Endothelial cell of umbilical vein (primary cell): ENCODE results near the gene SGTA. TPM values are rescaled to one million over a fixed set of nuclear protein-coding genes. Genes with fewer than 3 reads are reported as not detected.

Experiments used
- BruUV-seq: library from RNA; stranded (reverse); fragments of 400-500 nt; replicated peaks from 2 replicates; lab custom pipeline; 2021; lab: Mats Ljungman, UMichigan
- CTCF ChIA-PET: fragments of 300-600, 350-600 bp; sonication (Branson Sonifier 250); formaldehyde crosslinking; loops from one replicate; lab custom pipeline; 2021; ENCODE audit warnings: antibody characterized with exemption, inconsistent platforms; lab: Charles Lee
- POLR2A ChIA-PET: fragments of 300-600, 350-600 bp; sonication (Branson Sonifier 250); formaldehyde crosslinking; loops from one replicate; lab custom pipeline; 2021; ENCODE audit warnings: antibody characterized with exemption, inconsistent platforms; lab: Charles Lee
- DNase-seq: peaks from one replicate; pipeline ENCODE4 v3.0.0-alpha.2; 2011; ENCODE audit warnings: low read depth, low spot score
- FAIRE-seq: peaks from 2 replicates; lab custom pipeline; 2011; peaks lifted over from hg19 to GRCh38; lab: Jason Lieb, UNC
- H2AFZ ChIP-seq: 2 replicates; pipeline ENCODE4 v1.6.0; 2012; ENCODE audit warnings: low read depth, low read length, control low read depth, inconsistent platforms
- H3K27ac ChIP-seq: 2 replicates; pipeline ENCODE4 v1.5.1; 2011; ENCODE audit warnings: low read depth, mild to moderate bottlenecking, control low read depth, low read length, moderate library complexity; ENCODE audit not compliant: insufficient read depth
- H3K27me3 ChIP-seq, 2 experiments: 2 replicates each; pipeline versions ENCODE4 v1.6.0 to v1.6.1; 2011; ENCODE audit warnings: low read length in 2 of 2, mixed read lengths in 1 of 2; ENCODE audit not compliant: control insufficient read depth in 2 of 2, insufficient read depth in 2 of 2
- H3K36me3 ChIP-seq, 2 experiments: 2 replicates in 1 of 2; 3 replicates in 1 of 2; pipeline ENCODE4 v1.5.1; 2011; ENCODE audit warnings: low read length in 2 of 2, mild to moderate bottlenecking in 1 of 2, moderate library complexity in 1 of 2; ENCODE audit not compliant: control insufficient read depth in 2 of 2, insufficient read depth in 2 of 2; ENCODE audit errors: extremely low read depth in 1 of 2
- H3K4me1 ChIP-seq: 3 replicates; pipeline ENCODE4 v1.5.1; 2011; ENCODE audit warnings: mild to moderate bottlenecking, low read length; ENCODE audit not compliant: control insufficient read depth, insufficient read depth; ENCODE audit errors: extremely low read depth
- H3K4me2 ChIP-seq: 2 replicates; pipeline ENCODE4 v1.6.1; 2011; ENCODE audit warnings: low read length, control low read depth, mixed read lengths; ENCODE audit not compliant: insufficient read depth
- H3K4me3 ChIP-seq, 3 experiments: fragments of 200-600 bp in 1 of 3; sonication (generic), shearing (Covaris generic) in 1 of 3; replicated peaks in 1 of 3; 2 replicates each; pipeline ENCODE4 v1.5.1; 2011 to 2016; ENCODE audit warnings: control low read depth in 3 of 3, low read length in 3 of 3, mild to moderate bottlenecking in 2 of 3, inconsistent platforms in 1 of 3, low read depth in 1 of 3, moderate library complexity in 1 of 3; ENCODE audit not compliant: insufficient read depth in 1 of 3
- H3K79me2 ChIP-seq: 2 replicates; pipeline ENCODE4 v1.6.0; 2012; ENCODE audit warnings: low read length, inconsistent platforms; ENCODE audit not compliant: control insufficient read depth, insufficient read depth
- H3K9ac ChIP-seq: replicated peaks from 2 replicates; pipeline ENCODE3; 2011; ENCODE audit warnings: low read length, control low read depth; ENCODE audit not compliant: insufficient read depth; ENCODE audit errors: extremely low read depth
- H3K9me1 ChIP-seq: replicated peaks from 3 replicates; pipeline ENCODE4 v1.6.0; 2011; ENCODE audit warnings: mild to moderate bottlenecking, low read length; ENCODE audit not compliant: control insufficient read depth, insufficient read depth; ENCODE audit errors: extremely low read depth
- H3K9me3 ChIP-seq: replicated peaks from 2 replicates; pipeline ENCODE4 v1.5.1; 2012; ENCODE audit warnings: low read length, inconsistent platforms; ENCODE audit not compliant: control insufficient read depth, insufficient read depth
- H4K20me1 ChIP-seq: replicated peaks from 2 replicates; pipeline ENCODE3; 2011; ENCODE audit warnings: mild to moderate bottlenecking, low read length; ENCODE audit not compliant: control insufficient read depth, insufficient read depth; ENCODE audit errors: extremely low read depth
- EZH2 ChIP-seq: IDR thresholded peaks from 2 replicates; pipeline ENCODE4 v1.6.1; 2012; ENCODE audit warnings: borderline replicate concordance, low read depth, mild to moderate bottlenecking, moderate library complexity, low read length, inconsistent platforms; ENCODE audit not compliant: severe bottlenecking
- FOS ChIP-seq: IDR thresholded peaks from 2 replicates; pipeline ENCODE4 v1.6.1; 2011; ENCODE audit warnings: mild to moderate bottlenecking, low read length, moderate library complexity, borderline replicate concordance; ENCODE audit not compliant: insufficient read depth
- GATA2 ChIP-seq: IDR thresholded peaks from 2 replicates; pipeline ENCODE4 v1.7.0; 2011; ENCODE audit warnings: low read depth, mild to moderate bottlenecking, moderate library complexity, mixed read lengths, low read length; ENCODE audit not compliant: insufficient read length, insufficient read depth
- JUN ChIP-seq: IDR thresholded peaks from 2 replicates; pipeline ENCODE4 v1.6.1; 2011; ENCODE audit warnings: borderline replicate concordance, low read depth; ENCODE audit not compliant: insufficient read length, insufficient read depth
- MYC ChIP-seq: IDR thresholded peaks from one replicate; pipeline ENCODE4 v1.6.1; 2011; ENCODE audit warnings: mild to moderate bottlenecking, low read depth, low read length
- POLR2A ChIP-seq: IDR thresholded peaks from 2 replicates; pipeline ENCODE4 v1.6.1; 2012; ENCODE audit warnings: low read depth, mild to moderate bottlenecking, control low read depth, low read length
- POLR2AphosphoS5 ChIP-seq: IDR thresholded peaks from 2 replicates; pipeline ENCODE4 v1.6.1; 2012; ENCODE audit warnings: low read depth, mild to moderate bottlenecking, control low read depth, low read length, moderate library complexity; ENCODE audit not compliant: insufficient read depth
- dilution Hi-C: fragments of 300-500 bp; cut with MboI; formaldehyde crosslinking; loops from one replicate; pipeline ENCODE4 v1.15.0; 2019; ENCODE audit warnings: low sequenced_read_pairs; ENCODE audit not compliant: extremely low pct_ligation_motif_present
- intact Hi-C: fragments of 100-400 bp; cut with micrococcal nuclease; formaldehyde crosslinking; loops from one replicate; pipeline ENCODE4 v1.10.0; 2022
- polyA plus RNA-seq, 4 experiments: library from polyadenylated mRNA; depleted of rRNA in 3 of 4; stranded (reverse) in 3 of 4; unstranded in 1 of 4; fragments of >200 nt; gene quantifications; 2 replicates each; pipeline versions ENCODE4 v1.2.1 to v1.2.3, GENCODE V29; 2011 to 2012; ENCODE audit warnings: missing spikeins in 1 of 4
- total RNA-seq: library from RNA; stranded (reverse); gene quantifications from 2 replicates; pipeline ENCODE4 v1.2.3, GENCODE V29; 2021
- TF ChIP-seq, protein P1 (sequence below): IDR thresholded peaks from 2 replicates; pipeline ENCODE4 v1.6.1; 2011; ENCODE audit not compliant: insufficient read depth, insufficient read length
- TF ChIP-seq, protein P2 (sequence below), 2 donors: IDR thresholded peaks; 1 replicate in 1 of 2; 2 replicates in 1 of 2; pipeline ENCODE4 v1.5.1; 2011; ENCODE audit warnings: low read length in 2 of 2, mild to moderate bottlenecking in 2 of 2, moderate library complexity in 2 of 2, control low read depth in 1 of 2, inconsistent platforms in 1 of 2, low read depth in 1 of 2; ENCODE audit not compliant: insufficient read depth in 1 of 2; ENCODE audit errors: extremely low read depth in 1 of 2

The SGTA gene
- total and polyA plus RNA-seq, 2 donors (not counting 3 experiments of a cell fraction or from before 2014, with no cell fraction given): 76.5 to 119 TPM

- H3K4me1 ChIP-seq: peaks cover 12% of the 10 kb centered on the region
- H3K27ac ChIP-seq: no peak overlapping the region
- H3K4me3 ChIP-seq: no peak overlapping the region
- H4K20me1 ChIP-seq: no peaks in the 10 kb centered on the region
- ChIA-PET CTCF (no interaction called here), POLR2A (interaction anchor here (0.6 kb wide), 1 partner anchor 718 kb away, joined by 3 read pairs; no protein-coding TSS in a partner anchor)
- no peaks in the 10 kb centered on the region for H3K27me3 ChIP-seq
- no peak overlapping the region for H2AFZ ChIP-seq
- intact Hi-C loops (no loop called here), dilution Hi-C loops (no loop called here)
- no peak overlapping the region for H3K4me2 ChIP-seq
- no TSS peak for BruUV-seq
- TF ChIP-seq FOS: no peak
- TF ChIP-seq POLR2AphosphoS5: no peak
- peaks cover 0 to 7% of the 10 kb centered on the region in 2 experiments for H3K36me3 ChIP-seq
- no peak for FAIRE-seq
- no peak for DNase-seq
- H3K79me2 ChIP-seq: peaks cover 34% of the 10 kb centered on the region
- no peaks in the 10 kb centered on the region for H3K9me3 ChIP-seq
- no peaks in the 10 kb centered on the region for H3K9me1 ChIP-seq
- H3K9ac ChIP-seq: no peak overlapping the region
These were observed 5.2 kb upstream of the SGTA start for GRCh38 chr19:2788237-2788636.

DNA sequence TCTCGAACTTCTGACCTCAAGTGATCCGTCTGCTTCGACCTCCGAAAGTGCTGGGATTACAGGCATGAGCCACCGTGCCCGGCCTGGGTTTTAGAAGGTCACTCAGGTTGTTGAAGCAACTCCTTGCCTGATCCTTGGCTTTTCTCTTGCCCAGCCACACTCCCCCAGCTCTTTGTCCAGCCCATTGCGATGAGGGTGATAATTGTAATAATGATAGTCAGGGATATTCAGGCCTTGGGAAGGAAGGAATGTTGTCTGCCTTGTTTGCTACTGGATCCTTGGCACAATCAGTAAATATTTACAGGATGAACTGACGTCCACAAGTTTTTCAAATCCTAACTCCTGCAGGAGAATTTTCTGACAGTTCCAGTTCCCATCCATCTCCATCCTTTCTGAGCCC is 4.0 kb upstream of the SGTA start:
- dilution Hi-C loops (no loop called here), intact Hi-C loops (no loop called here)
- ChIA-PET CTCF (interaction anchor here (2.0 kb wide), 1 partner anchor 100 kb away, joined by 4 read pairs; no protein-coding TSS in a partner anchor), POLR2A (interaction anchor here (0.8 kb wide), 1 partner anchor 12 kb away, joined by 8 read pairs; no protein-coding TSS in a partner anchor)
- TF ChIP-seq POLR2A (no peak), EZH2 (no peak), JUN (no peak), POLR2AphosphoS5 (no peak), MYC (no peak), FOS (no peak), GATA2 (no peak)
- TF ChIP-seq, protein P1, sequence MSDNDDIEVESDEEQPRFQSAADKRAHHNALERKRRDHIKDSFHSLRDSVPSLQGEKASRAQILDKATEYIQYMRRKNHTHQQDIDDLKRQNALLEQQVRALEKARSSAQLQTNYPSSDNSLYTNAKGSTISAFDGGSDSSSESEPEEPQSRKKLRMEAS: no peak
- TF ChIP-seq, protein P2, sequence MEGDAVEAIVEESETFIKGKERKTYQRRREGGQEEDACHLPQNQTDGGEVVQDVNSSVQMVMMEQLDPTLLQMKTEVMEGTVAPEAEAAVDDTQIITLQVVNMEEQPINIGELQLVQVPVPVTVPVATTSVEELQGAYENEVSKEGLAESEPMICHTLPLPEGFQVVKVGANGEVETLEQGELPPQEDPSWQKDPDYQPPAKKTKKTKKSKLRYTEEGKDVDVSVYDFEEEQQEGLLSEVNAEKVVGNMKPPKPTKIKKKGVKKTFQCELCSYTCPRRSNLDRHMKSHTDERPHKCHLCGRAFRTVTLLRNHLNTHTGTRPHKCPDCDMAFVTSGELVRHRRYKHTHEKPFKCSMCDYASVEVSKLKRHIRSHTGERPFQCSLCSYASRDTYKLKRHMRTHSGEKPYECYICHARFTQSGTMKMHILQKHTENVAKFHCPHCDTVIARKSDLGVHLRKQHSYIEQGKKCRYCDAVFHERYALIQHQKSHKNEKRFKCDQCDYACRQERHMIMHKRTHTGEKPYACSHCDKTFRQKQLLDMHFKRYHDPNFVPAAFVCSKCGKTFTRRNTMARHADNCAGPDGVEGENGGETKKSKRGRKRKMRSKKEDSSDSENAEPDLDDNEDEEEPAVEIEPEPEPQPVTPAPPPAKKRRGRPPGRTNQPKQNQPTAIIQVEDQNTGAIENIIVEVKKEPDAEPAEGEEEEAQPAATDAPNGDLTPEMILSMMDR (IDR thresholded peaks at IDR 0.05; ENCODE audit: extremely low read depth in 1 of 2, insufficient read depth in 1 of 2, low read depth in 1 of 2, low read length in 2 of 2): no peak
- no peak overlapping the region for H3K4me2 ChIP-seq
- peaks cover 44% of the 10 kb centered on the region for H3K79me2 ChIP-seq
- H3K4me3 ChIP-seq: no peak overlapping the region
- FAIRE-seq: no peak
- BruUV-seq: no TSS peak
- H3K4me1 ChIP-seq: peaks cover 15% of the 10 kb centered on the region
- no peak overlapping the region for H3K27ac ChIP-seq
- no peaks in the 10 kb centered on the region for H3K27me3 ChIP-seq
- peaks cover 0 to 7% of the 10 kb centered on the region in 2 experiments for H3K36me3 ChIP-seq
- H3K9me1 ChIP-seq: no peaks in the 10 kb centered on the region
- H4K20me1 ChIP-seq: no peaks in the 10 kb centered on the region
- no peaks in the 10 kb centered on the region for H3K9me3 ChIP-seq
- no peak overlapping the region for H3K9ac ChIP-seq
- no peak for DNase-seq
- H2AFZ ChIP-seq: no peak overlapping the region
